ENCODE results near the gene MTRF1.

MTRF1 gene

DNA sequence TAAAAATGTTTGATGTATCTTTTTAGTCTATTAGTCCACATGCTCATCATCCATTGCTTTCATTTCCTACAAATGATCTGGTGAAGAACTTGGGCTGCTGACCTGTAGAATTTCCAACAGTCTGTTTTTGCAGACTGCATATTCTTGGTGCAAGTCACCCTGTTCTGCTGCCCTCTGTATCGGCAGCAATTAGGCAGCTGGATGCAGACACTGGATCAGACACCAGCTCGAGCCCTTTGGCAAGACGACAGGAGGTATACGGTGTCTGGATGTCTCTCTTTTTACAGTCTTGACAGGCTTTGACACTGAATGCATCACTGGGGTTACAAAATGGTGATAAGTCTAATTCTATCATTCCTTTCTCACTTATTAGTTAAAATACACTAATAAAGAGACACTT lies 21.8 kb downstream of the MTRF1 start:
- DNase-seq (ENCODE audit: low read depth in 2 of 2) = no peak
- no peak overlapping the region for H3K4me3 ChIP-seq (replicated peaks in 1 of 2; ENCODE audit: low read depth in 2 of 2, low read length in 2 of 2)
- TF ChIP-seq CTCF (IDR thresholded peaks at IDR 0.05; ENCODE audit: low read depth, low read length) = no peak

DNA sequence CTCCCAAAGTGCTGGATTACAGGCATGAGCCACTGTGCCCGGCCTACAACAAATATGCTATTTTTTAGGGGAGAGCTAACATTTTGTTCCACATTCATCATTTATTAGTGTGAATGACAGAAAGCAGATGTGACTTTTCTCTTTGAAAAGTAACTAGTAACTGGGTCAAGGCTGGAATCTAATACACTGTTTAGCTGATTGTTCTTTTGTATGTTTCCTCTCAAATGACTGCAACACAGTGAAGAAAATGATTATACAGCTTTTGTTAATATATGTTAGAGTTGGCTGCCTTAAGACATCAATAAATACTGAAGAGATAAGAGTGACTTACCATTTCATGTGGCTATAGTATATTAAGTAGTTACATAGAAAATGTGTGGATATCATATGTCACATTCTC lies 27.0 kb downstream of the MTRF1 start:
- no peak for TF ChIP-seq CTCF (IDR thresholded peaks at IDR 0.05; ENCODE audit: low read depth, low read length)
- no peak overlapping the region for H3K4me3 ChIP-seq (replicated peaks in 1 of 2; ENCODE audit: low read depth in 2 of 2, low read length in 2 of 2)
- DNase-seq (ENCODE audit: low read depth in 2 of 2) = no peak

DNA sequence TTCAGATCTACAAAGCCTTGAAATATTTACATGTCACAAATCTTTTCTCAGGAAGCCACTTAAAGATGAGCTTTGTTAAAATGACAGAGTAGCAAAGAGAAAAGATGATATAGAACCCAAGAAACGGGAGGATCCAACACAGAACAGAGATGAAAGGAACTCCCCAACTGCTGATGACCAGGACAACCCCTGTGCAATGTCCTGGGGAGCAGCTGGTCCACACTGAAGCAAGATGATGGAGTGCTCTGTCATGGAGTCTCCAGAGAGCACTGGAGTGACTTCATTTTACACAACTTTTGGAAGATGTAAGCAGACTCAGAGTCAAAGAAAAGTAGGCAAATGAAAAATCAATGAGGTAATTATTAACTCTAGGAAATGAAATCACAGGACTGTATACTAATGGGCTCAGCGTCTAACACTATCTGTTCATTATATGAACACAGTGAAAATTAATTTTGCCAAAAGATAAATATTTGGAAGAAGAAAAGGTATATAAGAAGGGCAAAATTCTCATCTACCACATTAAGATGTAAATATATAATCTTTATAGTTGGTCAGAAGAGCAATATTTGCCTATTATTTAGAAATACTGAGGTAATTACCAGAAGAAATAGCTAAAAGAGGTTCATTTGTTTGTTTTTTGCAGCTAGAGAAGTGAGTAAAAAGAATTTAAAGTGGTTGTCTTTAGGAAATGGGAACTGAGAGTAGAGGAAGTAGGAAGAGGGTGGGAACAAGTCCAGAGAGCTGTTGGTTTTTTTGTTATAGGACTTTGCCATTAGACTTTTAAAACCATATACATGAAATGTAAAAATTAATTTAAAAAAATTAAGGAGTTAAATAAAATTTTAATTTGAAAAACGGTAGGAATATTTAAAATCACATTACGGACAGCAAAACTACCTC lies 30.5 kb downstream of the MTRF1 start:
- no peak for TF ChIP-seq CTCF (IDR thresholded peaks at IDR 0.05; ENCODE audit: low read depth, low read length)
- no peak for DNase-seq (ENCODE audit: low read depth in 2 of 2)

DNA sequence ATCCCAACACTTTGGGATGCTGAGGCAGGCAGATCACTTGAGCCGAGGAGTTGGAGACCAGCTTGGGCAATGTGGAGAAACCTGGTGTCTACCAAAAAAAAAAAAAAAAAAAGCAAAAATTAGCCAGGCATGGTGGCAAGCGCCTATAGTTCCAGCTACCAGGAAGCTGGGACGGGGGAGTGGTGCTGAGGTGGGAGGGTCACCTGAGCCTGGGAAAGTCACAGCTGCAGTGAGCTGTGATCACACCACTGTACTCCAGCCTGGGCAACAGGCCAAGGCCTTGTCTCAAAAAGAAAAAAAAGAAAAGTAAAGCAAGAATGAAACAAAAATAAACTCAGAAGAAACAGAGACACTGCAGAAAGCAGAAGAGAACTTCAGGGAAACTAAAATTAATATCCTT lies 31.6 kb downstream of the MTRF1 start:
- no peak for TF ChIP-seq CTCF (IDR thresholded peaks at IDR 0.05; ENCODE audit: low read depth, low read length)
- no peak overlapping the region for H3K4me3 ChIP-seq (replicated peaks in 1 of 2; ENCODE audit: low read depth in 2 of 2, low read length in 2 of 2)
- DNase-seq (ENCODE audit: low read depth in 2 of 2) = peak; percentile 47 to 51

More for the DNA sequence above, 30.5 kb downstream of the MTRF1 start:
- H3K4me3 ChIP-seq (replicated peaks in 1 of 2; ENCODE audit: low read depth in 2 of 2, low read length in 2 of 2) = no peak overlapping the region

GRCh38 chr13:41231025-41231677 lies 32.2 kb downstream of the MTRF1 start:
- no peak overlapping the region for H3K4me3 ChIP-seq (replicated peaks in 1 of 2; ENCODE audit: low read depth in 2 of 2, low read length in 2 of 2)
- DNase-seq (ENCODE audit: low read depth in 2 of 2) = no peak
- TF ChIP-seq CTCF (IDR thresholded peaks at IDR 0.05; ENCODE audit: low read depth, low read length) = no peak

GRCh38 chr13:41229356-41229755 lies 34.0 kb downstream of the MTRF1 start:
- H3K4me3 ChIP-seq (replicated peaks in 1 of 2; ENCODE audit: low read depth in 2 of 2, low read length in 2 of 2) = no peak overlapping the region
- DNase-seq (ENCODE audit: low read depth in 2 of 2) = no peak
- TF ChIP-seq CTCF (IDR thresholded peaks at IDR 0.05; ENCODE audit: low read depth, low read length) = no peak
